Measurements from ENCODE around the gene APC. TPM values are rescaled to one million over a fixed set of nuclear protein-coding genes. Genes with fewer than 3 reads are reported as not detected.

Gene APC
- total and polyA plus RNA-seq, 10 of the 15 experiments (the other 5 are each of a cell fraction or from before 2014, with no cell fraction given): 3.2 to 23.3 (median 13.8) TPM

DNA sequence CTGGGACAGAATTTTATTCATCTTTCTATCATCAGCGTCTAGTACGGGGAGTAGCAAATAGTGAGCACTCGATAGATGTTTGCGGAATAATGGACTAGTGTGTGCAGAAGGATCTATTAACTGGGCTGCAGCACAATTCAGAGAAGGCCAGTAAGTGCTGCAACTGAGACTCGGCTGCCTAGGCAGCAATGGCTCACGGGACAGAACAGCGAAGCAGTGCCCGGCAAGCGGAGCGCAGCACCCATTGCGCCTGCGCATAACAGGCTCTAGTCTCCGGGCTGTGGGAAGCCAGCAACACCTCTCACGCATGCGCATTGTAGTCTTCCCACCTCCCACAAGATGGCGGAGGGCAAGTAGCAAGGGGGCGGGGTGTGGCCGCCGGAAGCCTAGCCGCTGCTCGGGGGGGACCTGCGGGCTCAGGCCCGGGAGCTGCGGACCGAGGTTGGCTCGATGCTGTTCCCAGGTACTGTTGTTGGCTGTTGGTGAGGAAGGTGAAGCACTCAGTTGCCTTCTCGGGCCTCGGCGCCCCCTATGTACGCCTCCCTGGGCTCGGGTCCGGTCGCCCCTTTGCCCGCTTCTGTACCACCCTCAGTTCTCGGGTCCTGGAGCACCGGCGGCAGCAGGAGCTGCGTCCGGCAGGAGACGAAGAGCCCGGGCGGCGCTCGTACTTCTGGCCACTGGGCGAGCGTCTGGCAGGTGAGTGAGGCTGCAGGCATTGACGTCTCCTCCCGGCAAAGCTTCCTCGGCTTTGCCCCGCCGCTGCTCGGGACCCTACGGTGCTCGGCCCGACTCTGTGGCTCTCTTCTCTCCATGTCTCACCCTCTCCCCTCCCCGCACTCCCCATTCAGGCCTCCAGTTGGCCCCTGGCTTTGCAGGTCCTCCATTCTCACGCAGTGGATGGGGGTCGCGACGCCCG, 30.2 kb upstream of the APC start (continued):
- no peak for TF ChIP-seq SUZ12 (IDR thresholded peaks at IDR 0.05; ENCODE audit: unreplicated experiment)
- TF ChIP-seq FOXM1 (IDR thresholded peaks at IDR 0.05; ENCODE audit: low read depth, low read length): no peak
- no peak for TF ChIP-seq JUNB (IDR thresholded peaks at IDR 0.05)
- peak; percentile 76 for TF ChIP-seq CBFB (IDR thresholded peaks at IDR 0.05; ENCODE audit: low read depth)
- no peak for TF ChIP-seq BMI1 (IDR thresholded peaks at IDR 0.05; ENCODE audit: borderline replicate concordance)
- TF ChIP-seq, protein P1, sequence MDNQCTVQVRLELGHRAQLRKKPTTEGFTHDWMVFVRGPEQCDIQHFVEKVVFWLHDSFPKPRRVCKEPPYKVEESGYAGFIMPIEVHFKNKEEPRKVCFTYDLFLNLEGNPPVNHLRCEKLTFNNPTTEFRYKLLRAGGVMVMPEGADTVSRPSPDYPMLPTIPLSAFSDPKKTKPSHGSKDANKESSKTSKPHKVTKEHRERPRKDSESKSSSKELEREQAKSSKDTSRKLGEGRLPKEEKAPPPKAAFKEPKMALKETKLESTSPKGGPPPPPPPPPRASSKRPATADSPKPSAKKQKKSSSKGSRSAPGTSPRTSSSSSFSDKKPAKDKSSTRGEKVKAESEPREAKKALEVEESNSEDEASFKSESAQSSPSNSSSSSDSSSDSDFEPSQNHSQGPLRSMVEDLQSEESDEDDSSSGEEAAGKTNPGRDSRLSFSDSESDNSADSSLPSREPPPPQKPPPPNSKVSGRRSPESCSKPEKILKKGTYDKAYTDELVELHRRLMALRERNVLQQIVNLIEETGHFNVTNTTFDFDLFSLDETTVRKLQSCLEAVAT (IDR thresholded peaks at IDR 0.05): peak; percentile 99
- TF ChIP-seq SREBF1 (IDR thresholded peaks at IDR 0.05; ENCODE audit: low read length): no peak
- TF ChIP-seq, protein P2, sequence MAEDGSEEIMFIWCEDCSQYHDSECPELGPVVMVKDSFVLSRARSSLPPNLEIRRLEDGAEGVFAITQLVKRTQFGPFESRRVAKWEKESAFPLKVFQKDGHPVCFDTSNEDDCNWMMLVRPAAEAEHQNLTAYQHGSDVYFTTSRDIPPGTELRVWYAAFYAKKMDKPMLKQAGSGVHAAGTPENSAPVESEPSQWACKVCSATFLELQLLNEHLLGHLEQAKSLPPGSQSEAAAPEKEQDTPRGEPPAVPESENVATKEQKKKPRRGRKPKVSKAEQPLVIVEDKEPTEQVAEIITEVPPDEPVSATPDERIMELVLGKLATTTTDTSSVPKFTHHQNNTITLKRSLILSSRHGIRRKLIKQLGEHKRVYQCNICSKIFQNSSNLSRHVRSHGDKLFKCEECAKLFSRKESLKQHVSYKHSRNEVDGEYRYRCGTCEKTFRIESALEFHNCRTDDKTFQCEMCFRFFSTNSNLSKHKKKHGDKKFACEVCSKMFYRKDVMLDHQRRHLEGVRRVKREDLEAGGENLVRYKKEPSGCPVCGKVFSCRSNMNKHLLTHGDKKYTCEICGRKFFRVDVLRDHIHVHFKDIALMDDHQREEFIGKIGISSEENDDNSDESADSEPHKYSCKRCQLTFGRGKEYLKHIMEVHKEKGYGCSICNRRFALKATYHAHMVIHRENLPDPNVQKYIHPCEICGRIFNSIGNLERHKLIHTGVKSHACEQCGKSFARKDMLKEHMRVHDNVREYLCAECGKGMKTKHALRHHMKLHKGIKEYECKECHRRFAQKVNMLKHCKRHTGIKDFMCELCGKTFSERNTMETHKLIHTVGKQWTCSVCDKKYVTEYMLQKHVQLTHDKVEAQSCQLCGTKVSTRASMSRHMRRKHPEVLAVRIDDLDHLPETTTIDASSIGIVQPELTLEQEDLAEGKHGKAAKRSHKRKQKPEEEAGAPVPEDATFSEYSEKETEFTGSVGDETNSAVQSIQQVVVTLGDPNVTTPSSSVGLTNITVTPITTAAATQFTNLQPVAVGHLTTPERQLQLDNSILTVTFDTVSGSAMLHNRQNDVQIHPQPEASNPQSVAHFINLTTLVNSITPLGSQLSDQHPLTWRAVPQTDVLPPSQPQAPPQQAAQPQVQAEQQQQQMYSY (CRISPR knock-in tag; IDR thresholded peaks at IDR 0.05): no peak
- TF ChIP-seq EP300 (IDR thresholded peaks at IDR 0.05; ENCODE audit: borderline replicate concordance in 1 of 2, control insufficient read depth in 1 of 2, low read depth in 2 of 2, low read length in 2 of 2): no peak
- TF ChIP-seq, protein P3, sequence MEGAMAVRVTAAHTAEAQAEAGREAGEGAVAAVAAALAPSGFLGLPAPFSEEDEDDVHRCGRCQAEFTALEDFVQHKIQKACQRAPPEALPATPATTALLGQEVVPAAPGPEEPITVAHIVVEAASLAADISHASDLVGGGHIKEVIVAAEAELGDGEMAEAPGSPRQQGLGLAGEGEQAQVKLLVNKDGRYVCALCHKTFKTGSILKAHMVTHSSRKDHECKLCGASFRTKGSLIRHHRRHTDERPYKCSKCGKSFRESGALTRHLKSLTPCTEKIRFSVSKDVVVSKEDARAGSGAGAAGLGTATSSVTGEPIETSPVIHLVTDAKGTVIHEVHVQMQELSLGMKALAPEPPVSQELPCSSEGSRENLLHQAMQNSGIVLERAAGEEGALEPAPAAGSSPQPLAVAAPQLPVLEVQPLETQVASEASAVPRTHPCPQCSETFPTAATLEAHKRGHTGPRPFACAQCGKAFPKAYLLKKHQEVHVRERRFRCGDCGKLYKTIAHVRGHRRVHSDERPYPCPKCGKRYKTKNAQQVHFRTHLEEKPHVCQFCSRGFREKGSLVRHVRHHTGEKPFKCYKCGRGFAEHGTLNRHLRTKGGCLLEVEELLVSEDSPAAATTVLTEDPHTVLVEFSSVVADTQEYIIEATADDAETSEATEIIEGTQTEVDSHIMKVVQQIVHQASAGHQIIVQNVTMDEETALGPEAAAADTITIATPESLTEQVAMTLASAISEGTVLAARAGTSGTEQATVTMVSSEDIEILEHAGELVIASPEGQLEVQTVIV (IDR thresholded peaks at IDR 0.05; ENCODE audit: borderline replicate concordance, partially characterized antibody): no peak
- no peak for TF ChIP-seq TBL1XR1 (IDR thresholded peaks at IDR 0.05; ENCODE audit: low read depth, low read length)
- TF ChIP-seq ZNF622 (IDR thresholded peaks at IDR 0.05): no peak
- no peak for TF ChIP-seq ZNF217 (IDR thresholded peaks at IDR 0.05)
- TF ChIP-seq, protein P4, sequence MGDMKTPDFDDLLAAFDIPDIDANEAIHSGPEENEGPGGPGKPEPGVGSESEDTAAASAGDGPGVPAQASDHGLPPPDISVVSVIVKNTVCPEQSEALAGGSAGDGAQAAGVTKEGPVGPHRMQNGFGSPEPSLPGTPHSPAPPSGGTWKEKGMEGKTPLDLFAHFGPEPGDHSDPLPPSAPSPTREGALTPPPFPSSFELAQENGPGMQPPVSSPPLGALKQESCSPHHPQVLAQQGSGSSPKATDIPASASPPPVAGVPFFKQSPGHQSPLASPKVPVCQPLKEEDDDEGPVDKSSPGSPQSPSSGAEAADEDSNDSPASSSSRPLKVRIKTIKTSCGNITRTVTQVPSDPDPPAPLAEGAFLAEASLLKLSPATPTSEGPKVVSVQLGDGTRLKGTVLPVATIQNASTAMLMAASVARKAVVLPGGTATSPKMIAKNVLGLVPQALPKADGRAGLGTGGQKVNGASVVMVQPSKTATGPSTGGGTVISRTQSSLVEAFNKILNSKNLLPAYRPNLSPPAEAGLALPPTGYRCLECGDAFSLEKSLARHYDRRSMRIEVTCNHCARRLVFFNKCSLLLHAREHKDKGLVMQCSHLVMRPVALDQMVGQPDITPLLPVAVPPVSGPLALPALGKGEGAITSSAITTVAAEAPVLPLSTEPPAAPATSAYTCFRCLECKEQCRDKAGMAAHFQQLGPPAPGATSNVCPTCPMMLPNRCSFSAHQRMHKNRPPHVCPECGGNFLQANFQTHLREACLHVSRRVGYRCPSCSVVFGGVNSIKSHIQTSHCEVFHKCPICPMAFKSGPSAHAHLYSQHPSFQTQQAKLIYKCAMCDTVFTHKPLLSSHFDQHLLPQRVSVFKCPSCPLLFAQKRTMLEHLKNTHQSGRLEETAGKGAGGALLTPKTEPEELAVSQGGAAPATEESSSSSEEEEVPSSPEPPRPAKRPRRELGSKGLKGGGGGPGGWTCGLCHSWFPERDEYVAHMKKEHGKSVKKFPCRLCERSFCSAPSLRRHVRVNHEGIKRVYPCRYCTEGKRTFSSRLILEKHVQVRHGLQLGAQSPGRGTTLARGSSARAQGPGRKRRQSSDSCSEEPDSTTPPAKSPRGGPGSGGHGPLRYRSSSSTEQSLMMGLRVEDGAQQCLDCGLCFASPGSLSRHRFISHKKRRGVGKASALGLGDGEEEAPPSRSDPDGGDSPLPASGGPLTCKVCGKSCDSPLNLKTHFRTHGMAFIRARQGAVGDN (IDR thresholded peaks at IDR 0.05): peak; percentile 95
- peak; percentile 47 for TF ChIP-seq DPF2 (IDR thresholded peaks at IDR 0.05)
- no peak for TF ChIP-seq ZNF24 (IDR thresholded peaks at IDR 0.05)
- peak; percentile 51; the same call in 1 of the 3 replicates for TF ChIP-seq POU2F2 (IDR thresholded peaks at IDR 0.05; ENCODE audit: borderline replicate concordance, low read depth, low read length)

All from GM12878 (cell line).